Measurements from ENCODE around the gene SIGLEC5. TPM values are rescaled to one million over a fixed set of nuclear protein-coding genes. Genes with fewer than 3 reads are reported as not detected.

The SIGLEC5 gene
- total RNA-seq, 1 donor from 2014 or later, result not detected

GRCh38 chr19:51628153-51628939, 1.9 kb downstream of the SIGLEC5 start:
- DNase-seq (ENCODE audit: low read depth, low spot score), result no peak

GRCh38 chr19:51627491-51628138, 2.6 kb downstream of the SIGLEC5 start:
- DNase-seq (ENCODE audit: low read depth, low spot score), result no peak

- DNase-seq (ENCODE audit: low read depth, low spot score), result no peak
Observed at GRCh38 chr19:51626675-51627074, 3.5 kb downstream of the SIGLEC5 start.

- DNase-seq (ENCODE audit: low read depth, low spot score), result no peak
Observed at GRCh38 chr19:51621178-51621577, 9.0 kb downstream of the SIGLEC5 start.

- DNase-seq (ENCODE audit: low read depth, low spot score), result no peak
Observed at GRCh38 chr19:51615991-51616390, 14.2 kb downstream of the SIGLEC5 start.

GRCh38 chr19:51614789-51615188, 15.4 kb downstream of the SIGLEC5 start:
- no peak for DNase-seq (ENCODE audit: low read depth, low spot score)

GRCh38 chr19:51610576-51610975, 19.6 kb downstream of the SIGLEC5 start:
- no peak for DNase-seq (ENCODE audit: low read depth, low spot score)

GRCh38 chr19:51607920-51608562, 22.2 kb downstream of the SIGLEC5 start:
- peak; percentile 36 for DNase-seq (ENCODE audit: low read depth, low spot score)

- no peak for DNase-seq (ENCODE audit: low read depth, low spot score)
Observed at GRCh38 chr19:51607077-51607476, 23.1 kb downstream of the SIGLEC5 start.

GRCh38 chr19:51602189-51602854, 27.9 kb downstream of the SIGLEC5 start:
- no peak for DNase-seq (ENCODE audit: low read depth, low spot score)

GRCh38 chr19:51600940-51601580, 29.1 kb downstream of the SIGLEC5 start:
- DNase-seq (ENCODE audit: low read depth, low spot score), result no peak

- no peak for DNase-seq (ENCODE audit: low read depth, low spot score)
Observed at GRCh38 chr19:51599084-51599483, 31.1 kb downstream of the SIGLEC5 start.

GRCh38 chr19:51598159-51598915, 31.9 kb downstream of the SIGLEC5 start:
- DNase-seq (ENCODE audit: low read depth, low spot score), result no peak

GRCh38 chr19:51595190-51596175, 34.7 kb downstream of the SIGLEC5 start:
- DNase-seq (ENCODE audit: low read depth, low spot score), result no peak

GRCh38 chr19:51594774-51595109, 35.5 kb downstream of the SIGLEC5 start:
- DNase-seq (ENCODE audit: low read depth, low spot score), result no peak

GRCh38 chr19:51593969-51594773, 36.0 kb downstream of the SIGLEC5 start:
- peak; percentile 91 for DNase-seq (ENCODE audit: low read depth, low spot score)

GRCh38 chr19:51593138-51593890, 36.9 kb downstream of the SIGLEC5 start:
- DNase-seq (ENCODE audit: low read depth, low spot score), result no peak

- DNase-seq (ENCODE audit: low read depth, low spot score), result no peak
Observed at GRCh38 chr19:51592521-51592920, 37.7 kb downstream of the SIGLEC5 start.
